NCI-H187 treated with DMSO at 0.1 percent for 48 hours (cell line): Measurements from ENCODE around the gene H2AZ1.

ENCODE experiments used
- DNase-seq: peaks from one replicate; lab custom pipeline; 2025; lab: John Stamatoyannopoulos, UW

The H2AZ1 gene

DNA sequence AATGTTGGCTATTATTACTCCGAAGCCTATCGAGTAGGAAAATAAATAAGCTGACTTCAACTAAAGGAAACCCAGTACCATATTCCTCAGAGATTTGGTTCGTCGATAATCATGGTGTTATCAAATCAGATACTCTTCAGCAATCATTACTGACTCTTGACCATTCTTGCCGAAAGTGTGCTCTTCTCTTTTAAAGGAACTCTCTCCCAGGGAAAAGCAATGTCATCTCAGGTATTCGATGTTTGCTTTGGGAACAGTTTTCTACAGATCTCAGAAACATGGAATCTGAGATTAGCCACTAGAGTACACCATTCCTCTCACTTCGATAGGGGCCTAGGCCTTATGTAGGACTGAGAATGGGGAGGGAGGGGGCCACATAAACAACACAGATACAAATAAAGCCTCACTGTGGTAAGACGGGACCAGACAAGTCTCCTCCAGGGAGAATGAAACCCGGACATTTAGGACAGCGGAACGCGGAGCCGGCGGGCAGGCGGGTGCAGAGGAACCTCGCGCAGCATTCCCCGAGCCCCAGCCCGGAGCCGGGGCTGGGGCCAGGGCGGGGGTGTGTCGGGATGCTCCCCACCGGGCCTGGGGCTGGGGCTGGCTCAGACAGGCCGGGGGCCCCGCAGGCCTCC is 4.2 kb downstream of the H2AZ1 start:
- no peak for DNase-seq

DNA sequence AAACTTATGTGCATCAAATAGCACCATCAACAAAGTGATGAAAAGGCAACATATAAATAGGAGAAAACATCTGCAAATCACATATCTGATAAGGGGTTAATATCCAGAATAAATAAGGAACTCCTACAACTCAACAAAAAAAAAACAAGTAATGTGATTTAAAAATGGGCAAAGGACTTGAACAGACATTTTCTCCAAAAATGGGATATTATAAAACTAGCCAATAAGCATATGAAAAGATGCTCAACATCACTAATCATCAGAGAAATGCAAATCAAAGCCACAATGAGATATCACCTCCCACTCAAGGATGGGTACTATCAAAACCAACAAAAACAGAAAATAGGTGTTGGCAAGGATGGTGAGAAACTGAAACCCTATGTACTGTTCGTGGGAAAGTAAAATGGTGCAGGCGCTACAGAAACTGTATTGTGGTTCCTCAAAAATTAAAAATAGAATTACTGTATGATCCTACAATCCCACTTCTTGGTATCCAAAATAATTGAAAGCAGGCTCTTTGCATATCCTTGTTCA is 6.1 kb downstream of the H2AZ1 start:
- no peak for DNase-seq

DNA sequence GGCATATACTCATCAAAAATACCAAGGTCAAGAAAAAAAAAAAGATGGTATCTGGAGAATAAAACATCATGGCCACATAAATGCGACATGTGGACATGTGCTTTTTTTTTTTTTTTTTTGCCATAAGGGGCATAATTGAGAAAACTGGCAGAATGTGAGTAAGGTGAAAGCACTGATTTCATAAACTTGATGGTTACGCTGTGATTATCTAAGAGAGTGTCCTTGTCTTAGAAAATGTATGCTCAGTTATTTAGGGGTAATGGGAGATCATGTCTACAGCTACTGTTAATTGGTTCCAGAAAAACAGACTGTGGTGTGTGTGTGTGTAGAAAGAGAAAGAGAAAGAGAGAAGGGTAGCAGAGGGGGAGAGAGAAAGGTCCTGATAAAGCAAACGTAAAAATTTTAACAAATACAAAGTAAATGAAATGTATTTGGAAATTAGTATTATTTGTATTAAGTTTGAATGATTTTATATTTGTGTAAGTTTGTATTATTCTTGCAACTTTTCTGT is 11.8 kb downstream of the H2AZ1 start:
- no peak for DNase-seq

DNA sequence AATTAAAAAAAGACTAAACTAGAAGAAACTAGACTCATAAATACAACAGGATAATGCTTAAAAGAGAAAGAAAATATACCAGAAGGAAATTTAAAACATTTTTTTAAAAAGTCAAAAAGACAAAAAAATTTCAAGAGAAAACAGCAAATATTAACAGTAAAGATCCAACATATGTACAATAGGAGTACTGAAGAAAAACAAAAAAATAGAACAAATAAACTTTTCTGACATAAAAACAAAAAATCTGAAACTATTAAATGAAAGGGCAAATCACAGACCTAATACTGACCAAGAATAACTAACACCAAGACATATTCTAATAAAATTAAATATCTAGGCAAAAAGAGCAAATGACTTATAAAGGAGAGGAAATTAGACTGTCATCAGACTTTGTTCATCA is 15.2 kb downstream of the H2AZ1 start:
- no peak for DNase-seq

- no peak for DNase-seq
Measured at GRCh38 chr4:99927566-99927965, 22.5 kb downstream of the H2AZ1 start.

GRCh38 chr4:99921174-99921573 is 28.9 kb downstream of the H2AZ1 start:
- DNase-seq = no peak

GRCh38 chr4:99918656-99919055 is 31.4 kb downstream of the H2AZ1 start:
- DNase-seq = no peak

- no peak for DNase-seq
Measured at GRCh38 chr4:99917575-99917974, 32.5 kb downstream of the H2AZ1 start.

- DNase-seq = no peak
Measured at GRCh38 chr4:99915449-99915848, 34.6 kb downstream of the H2AZ1 start.
